Hematopoietic multipotent progenitor cell (in vitro differentiated cells): ENCODE data around the gene GDF2. TPM values are rescaled to one million over a fixed set of nuclear protein-coding genes. Genes with fewer than 3 reads are reported as not detected.

Experiments
- DNase-seq, 3 donors: peaks; one replicate each; pipeline ENCODE4 v3.0.0-alpha.2; 2011 to 2015; ENCODE audit warnings: low read depth in 2 of 3, low spot score in 2 of 3
- total RNA-seq: library from RNA; depleted of rRNA; stranded (reverse); fragments of >200 nt; gene quantifications from one replicate; pipeline ENCODE4 v1.2.3, GENCODE V29; 2012

Gene GDF2
- total RNA-seq, 1 donor: not detected

- DNase-seq: peak; percentile 31 to 57 (median 41)
Measured at GRCh38 chr10:47311193-47311931, 10.9 kb upstream of the GDF2 start.

DNA sequence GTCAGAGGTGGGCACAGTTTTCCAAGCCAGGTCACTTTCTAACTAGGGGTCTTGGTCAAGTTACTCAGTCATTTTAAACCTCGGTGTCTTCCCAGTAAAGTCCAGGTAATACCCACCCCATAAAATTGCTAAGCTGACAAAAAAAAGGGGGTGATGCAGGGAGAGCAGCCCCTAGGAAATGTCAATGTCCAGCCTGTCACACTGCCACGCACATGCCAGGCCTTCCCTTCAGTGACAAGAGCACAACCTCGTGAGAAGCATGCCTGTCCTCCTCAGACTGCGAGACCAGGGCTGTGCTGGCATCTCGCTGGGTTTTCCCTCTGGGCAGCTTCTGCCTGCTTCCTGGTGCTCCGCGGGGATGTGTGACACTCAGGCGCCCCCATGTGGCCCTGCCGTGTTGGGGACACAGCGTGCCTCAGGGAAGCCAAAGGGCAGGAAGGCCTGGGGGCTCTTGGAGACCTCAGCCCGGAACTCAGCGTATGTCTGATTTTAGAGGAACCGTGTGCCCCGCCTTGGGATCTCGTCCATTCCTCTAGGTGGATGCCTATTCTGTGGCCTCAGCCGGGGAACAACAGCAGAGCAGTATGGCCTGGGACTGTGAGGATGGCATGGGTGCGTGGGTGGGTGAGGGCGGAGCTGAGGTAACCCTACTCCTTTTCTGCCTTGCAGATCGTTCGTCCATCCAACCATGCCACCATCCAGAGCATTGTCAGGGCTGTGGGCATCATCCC is 10.2 kb upstream of the GDF2 start:
- DNase-seq: peak; percentile 52 to 83 (median 74)

GRCh38 chr10:47312663-47312995 is 9.6 kb upstream of the GDF2 start:
- DNase-seq: no peak

GRCh38 chr10:47314416-47314970 is 7.8 kb upstream of the GDF2 start:
- no peak for DNase-seq

DNA sequence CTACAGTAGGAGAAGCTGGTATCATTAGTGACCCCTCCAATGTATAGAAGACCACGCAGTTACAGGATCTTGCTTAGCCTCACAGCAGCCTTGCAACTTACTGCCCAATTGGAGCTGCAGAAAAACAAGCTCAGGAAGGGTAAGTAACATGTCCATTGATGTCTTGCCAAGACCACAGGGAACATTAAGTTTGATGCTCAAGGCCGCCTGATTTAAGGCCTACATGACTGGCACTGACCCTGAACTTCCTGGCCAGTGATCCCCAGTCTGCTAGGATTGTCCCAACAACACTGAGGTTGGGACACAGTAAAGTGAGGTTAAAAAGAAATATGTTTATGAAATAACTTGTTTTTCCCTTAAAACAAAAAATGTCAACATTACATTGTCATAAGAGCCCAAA is 6.8 kb upstream of the GDF2 start:
- DNase-seq: no peak

DNA sequence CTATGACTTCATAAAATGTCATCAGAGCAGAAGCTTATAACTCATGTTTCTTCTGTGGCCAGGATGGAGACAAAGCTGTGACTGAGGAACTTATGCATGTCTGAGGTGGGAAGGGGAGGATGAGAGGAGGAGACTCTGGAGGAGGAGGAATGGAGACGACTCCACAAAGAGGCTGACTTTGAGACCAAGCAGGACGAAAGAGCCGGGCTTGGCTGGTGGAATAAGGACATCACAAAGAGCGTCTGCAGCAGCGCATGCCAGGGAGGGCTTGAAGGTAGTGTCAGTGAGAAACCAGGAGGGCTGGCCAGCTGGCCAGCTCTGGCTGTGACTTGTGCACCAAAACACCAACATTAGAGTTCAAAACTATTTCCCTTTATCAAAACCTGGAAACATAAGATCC is 6.1 kb upstream of the GDF2 start:
- no peak for DNase-seq

DNA sequence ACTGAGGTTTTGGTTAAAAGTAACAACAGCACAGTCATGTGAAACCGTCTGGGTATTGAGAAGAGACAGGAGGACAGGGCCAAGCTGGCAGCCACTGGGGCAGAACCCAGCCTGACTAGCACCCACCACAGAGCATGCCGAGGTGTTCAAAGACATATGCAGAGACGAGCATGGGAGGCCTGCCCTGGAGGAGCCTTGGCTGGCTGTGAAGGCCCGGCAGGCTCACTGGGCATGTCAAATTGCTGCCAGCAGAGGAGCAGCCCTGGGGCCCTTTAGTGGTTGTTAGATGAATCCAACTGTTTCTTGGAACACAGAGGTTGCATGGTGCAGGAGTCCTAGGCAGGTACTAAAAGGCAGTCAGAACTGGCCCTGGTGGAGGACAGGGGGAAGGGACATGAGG is 5.0 kb upstream of the GDF2 start:
- DNase-seq: no peak

GRCh38 chr10:47318706-47319105 is 3.5 kb upstream of the GDF2 start:
- no peak for DNase-seq

DNA sequence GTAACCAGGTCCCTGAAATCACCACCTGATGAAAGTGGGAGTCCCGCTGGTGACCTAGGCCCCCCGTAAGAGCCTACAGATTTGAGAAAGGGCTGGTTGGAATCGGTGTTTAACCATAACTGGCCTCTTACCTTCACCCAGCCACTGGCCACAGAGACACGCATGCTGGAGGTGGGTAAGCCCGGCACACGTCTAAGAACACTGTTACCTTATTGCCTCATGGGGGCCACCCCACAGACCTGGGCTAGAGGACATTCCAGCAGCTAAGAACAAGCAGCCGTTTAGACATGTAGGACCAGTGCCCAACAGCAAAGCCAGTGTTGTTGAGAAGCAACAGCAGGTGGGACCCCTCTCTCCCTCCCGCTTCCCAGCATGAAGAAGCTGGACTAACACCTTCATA is 2.5 kb upstream of the GDF2 start:
- no peak for DNase-seq

- no peak for DNase-seq
Measured at GRCh38 chr10:47320812-47321211, 1.4 kb upstream of the GDF2 start.

DNA sequence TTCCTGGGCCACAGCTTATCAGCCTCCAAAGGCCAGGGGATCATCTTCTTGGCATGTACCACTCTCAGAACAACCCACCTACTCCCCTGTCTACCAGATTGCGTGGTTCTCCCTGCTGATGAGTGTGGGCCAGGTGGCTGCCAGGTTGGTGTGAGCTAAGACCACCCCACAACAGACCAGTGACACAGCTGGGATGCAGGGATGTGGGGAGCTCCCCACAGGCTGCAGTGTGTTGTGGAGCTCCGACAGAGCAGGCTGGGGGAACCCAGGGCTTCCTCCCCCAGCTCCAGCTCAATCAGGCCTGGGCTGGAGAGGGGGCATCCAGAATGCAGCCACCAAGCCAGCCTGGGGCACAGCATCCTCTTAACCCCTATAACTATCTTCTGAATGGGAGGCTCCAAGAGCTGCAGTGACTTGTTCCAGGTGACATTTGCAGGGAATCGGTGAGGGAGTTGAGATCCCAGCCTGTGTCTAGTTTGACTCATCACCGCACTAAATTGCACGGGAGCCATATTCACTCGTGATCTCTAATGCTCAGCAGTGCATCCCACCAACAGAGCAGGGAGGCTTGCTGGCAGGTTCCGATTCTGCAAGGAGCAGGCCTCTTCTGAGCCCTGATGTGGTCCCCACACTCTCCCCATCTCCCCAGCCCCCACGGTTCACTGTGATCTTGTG is 596 bp upstream of the GDF2 start:
- no peak for DNase-seq

- no peak for DNase-seq
Measured at GRCh38 chr10:47323087-47323486, 833 bp downstream of the GDF2 start.

DNA sequence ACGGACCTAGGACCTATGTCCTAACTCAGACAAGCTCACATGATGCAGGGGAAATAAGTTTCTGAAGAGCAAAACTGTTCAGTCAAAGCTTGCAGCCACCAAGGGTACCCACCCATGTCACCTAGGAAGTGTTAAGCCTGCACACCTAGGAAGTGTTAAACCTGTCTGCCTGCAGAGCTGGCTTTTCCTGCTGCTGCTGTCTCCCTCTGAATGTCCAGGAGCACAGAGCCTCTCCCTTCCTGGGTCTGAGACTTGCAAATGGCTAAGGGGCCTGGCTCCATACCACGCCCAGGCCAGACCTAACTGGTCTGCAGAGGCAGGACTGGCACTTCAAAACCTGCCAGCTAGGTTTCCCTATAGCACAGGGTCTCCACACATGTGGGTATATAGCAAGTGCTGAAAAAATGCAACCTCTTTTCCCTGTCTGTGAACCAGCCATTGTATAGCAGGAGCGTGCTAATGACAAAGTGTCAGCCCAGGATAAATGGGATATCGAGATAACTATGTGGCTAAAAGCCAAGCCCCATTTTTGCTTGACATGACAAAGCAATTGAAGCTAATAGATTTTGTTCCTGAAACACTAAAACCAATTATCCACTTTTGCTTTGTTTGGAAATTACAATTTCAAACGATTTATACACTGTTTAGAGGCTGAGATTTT is 1.5 kb downstream of the GDF2 start:
- DNase-seq: no peak

- DNase-seq: no peak
Measured at GRCh38 chr10:47325303-47326291, 3.3 kb downstream of the GDF2 start.

DNA sequence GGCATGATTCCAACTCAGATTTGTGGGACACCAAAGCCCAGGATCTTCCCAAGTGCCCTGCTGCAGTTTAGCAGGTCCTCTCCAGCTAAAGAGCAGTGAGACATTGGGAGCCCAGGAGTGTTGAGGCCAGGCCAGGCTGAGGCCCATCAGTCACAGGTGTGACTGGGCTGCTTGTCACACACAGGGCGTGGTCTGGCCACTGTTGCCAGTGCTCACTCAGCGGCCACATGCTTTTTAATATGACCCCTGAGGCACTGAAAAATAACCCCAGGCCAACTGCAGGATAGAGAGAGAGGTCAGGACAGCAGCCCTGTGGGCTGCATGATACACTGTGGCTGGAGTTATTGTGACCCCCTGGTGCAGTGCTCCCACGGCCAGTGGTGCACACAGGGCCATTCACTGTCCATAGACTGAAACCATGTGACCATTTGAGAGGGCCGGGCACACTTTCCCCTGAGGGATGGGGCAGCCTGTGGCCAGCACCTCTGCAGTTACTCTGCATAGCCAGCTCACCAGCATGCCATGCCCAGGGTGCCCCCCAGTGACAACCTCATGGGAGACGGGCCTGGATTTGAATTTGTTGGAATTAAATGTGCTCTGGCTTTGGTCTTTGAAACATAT is 4.2 kb downstream of the GDF2 start:
- DNase-seq: no peak

GRCh38 chr10:47326927-47327330 is 4.7 kb downstream of the GDF2 start:
- DNase-seq: no peak

- DNase-seq: no peak
Measured at GRCh38 chr10:47329855-47330254, 7.6 kb downstream of the GDF2 start.

- DNase-seq: no peak
Measured at GRCh38 chr10:47330366-47330765, 8.1 kb downstream of the GDF2 start.

GRCh38 chr10:47330804-47331203 is 8.6 kb downstream of the GDF2 start:
- no peak for DNase-seq
